ENCODE results near the gene TDRKH. TPM values are rescaled to one million over a fixed set of nuclear protein-coding genes. Genes with fewer than 3 reads are reported as not detected.

Gene TDRKH
- total and polyA plus RNA-seq, 2 experiments from 2014 or later = 7.8 to 12.9 TPM

- Histone ChIP-seq H3K9me3 (ENCODE audit: low read depth) (no peaks in the 10 kb centered on the region), H3K36me3 (no peaks in the 10 kb centered on the region), H3K4me3 (no peak overlapping the region), H3K27ac (no peak overlapping the region), H3K27me3 (peaks cover 4% of the 10 kb centered on the region), H3K4me1 (ENCODE audit: low read depth) (no peaks in the 10 kb centered on the region)
- DNase-seq (ENCODE audit: low read depth in 1 of 2, low spot score in 1 of 2) = no peak
- TF ChIP-seq, protein P1, sequence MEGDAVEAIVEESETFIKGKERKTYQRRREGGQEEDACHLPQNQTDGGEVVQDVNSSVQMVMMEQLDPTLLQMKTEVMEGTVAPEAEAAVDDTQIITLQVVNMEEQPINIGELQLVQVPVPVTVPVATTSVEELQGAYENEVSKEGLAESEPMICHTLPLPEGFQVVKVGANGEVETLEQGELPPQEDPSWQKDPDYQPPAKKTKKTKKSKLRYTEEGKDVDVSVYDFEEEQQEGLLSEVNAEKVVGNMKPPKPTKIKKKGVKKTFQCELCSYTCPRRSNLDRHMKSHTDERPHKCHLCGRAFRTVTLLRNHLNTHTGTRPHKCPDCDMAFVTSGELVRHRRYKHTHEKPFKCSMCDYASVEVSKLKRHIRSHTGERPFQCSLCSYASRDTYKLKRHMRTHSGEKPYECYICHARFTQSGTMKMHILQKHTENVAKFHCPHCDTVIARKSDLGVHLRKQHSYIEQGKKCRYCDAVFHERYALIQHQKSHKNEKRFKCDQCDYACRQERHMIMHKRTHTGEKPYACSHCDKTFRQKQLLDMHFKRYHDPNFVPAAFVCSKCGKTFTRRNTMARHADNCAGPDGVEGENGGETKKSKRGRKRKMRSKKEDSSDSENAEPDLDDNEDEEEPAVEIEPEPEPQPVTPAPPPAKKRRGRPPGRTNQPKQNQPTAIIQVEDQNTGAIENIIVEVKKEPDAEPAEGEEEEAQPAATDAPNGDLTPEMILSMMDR (IDR thresholded peaks at IDR 0.05; ENCODE audit: low read depth, low read length) = no peak
These were observed 15.9 kb upstream of the TDRKH start for GRCh38 chr1:151806170-151806569.

- Histone ChIP-seq H3K27me3 (peaks cover 4% of the 10 kb centered on the region), H3K9me3 (ENCODE audit: low read depth) (no peaks in the 10 kb centered on the region), H3K36me3 (no peaks in the 10 kb centered on the region), H3K4me1 (ENCODE audit: low read depth) (no peaks in the 10 kb centered on the region), H3K27ac (no peak within 1 kb of the TSS), H3K4me3 (no peak within 1 kb of the TSS)
- no peak for DNase-seq (ENCODE audit: low read depth in 1 of 2, low spot score in 1 of 2)
- TF ChIP-seq, protein P1 (IDR thresholded peaks at IDR 0.05; ENCODE audit: low read depth, low read length) = no peak
These were observed 14.9 kb upstream of the TDRKH start, which contains the start of gene LINGO4 for GRCh38 chr1:151805066-151805820. LINGO4 (minus strand) TSS chr1:151805419; CDS start chr1:151802704, 2,715 bp downstream.

DNA sequence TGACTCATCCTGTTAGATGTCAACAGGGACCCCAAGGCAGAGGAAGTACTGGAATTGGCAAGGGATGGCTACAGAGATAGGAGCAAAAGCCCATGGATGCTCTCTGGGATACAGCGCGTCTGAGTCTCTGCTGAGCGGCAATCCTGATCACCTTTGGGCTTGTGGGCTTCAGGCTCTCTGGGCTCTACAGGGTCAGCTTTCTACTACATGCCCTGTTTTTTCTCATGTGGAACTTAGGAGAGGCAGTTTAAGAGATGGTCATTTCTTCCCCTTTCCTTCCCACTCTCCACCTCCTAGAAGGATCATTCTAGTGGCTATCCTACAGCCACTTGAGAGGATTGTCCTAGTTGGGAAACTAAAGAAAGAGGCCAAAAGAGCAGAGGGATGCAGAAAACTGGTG, 13.6 kb upstream of the TDRKH start:
- no peak overlapping the region for H3K27ac ChIP-seq
- H3K9me3 ChIP-seq (ENCODE audit: low read depth) = no peaks in the 10 kb centered on the region
- TF ChIP-seq, protein P1 (IDR thresholded peaks at IDR 0.05; ENCODE audit: low read depth, low read length) = no peak
- H3K4me3 ChIP-seq = no peak overlapping the region
- peaks cover 4% of the 10 kb centered on the region for H3K27me3 ChIP-seq
- H3K36me3 ChIP-seq = no peaks in the 10 kb centered on the region
- DNase-seq (ENCODE audit: low read depth in 1 of 2, low spot score in 1 of 2) = no peak
- no peaks in the 10 kb centered on the region for H3K4me1 ChIP-seq (ENCODE audit: low read depth)

DNA sequence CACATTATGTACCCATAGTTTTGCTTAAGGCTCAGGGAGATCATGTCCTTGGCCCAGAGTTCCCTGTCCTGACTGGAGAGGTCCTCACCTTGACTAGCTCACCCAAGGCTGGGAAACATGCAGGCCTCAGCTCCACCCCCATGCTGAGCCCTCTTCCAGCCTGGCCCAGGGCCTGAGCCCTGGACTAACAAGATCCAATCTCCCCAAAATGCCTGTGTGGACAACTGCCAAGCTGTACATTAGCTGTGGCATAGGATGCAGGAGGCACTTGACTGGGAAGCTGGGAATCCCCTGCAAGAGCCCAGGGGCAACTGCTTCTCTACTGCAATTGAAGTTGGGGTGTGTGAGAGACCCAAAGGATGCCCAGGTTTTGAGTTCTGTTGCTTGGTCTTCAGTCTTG, 12.9 kb upstream of the TDRKH start:
- no peaks in the 10 kb centered on the region for H3K9me3 ChIP-seq (ENCODE audit: low read depth)
- TF ChIP-seq, protein P1 (IDR thresholded peaks at IDR 0.05; ENCODE audit: low read depth, low read length) = no peak
- H3K4me1 ChIP-seq (ENCODE audit: low read depth) = no peaks in the 10 kb centered on the region
- H3K27me3 ChIP-seq = peaks cover 4% of the 10 kb centered on the region
- no peak for DNase-seq (ENCODE audit: low read depth in 1 of 2, low spot score in 1 of 2)
- H3K4me3 ChIP-seq = no peak overlapping the region
- no peak overlapping the region for H3K27ac ChIP-seq
- H3K36me3 ChIP-seq = no peaks in the 10 kb centered on the region

DNA sequence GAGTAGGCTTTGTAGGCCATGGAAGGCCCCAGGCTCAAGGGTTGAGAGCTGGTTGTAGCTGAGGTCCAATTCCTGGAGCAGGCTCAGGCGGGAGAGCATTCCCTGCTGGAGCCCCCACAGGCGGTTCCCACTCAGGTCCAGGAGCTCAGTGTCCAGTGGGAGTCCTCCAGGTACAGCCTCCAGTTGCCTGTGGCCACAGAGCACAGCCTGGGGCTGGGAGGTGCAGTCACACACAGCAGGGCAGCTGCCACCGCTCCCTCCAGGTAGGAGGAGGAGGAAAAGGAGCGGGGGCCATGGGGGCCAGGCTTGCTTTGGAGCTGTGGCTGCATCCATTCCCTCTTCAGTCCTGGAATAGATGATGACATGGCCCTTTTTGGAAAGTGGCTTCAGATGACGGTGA, 12.1 kb upstream of the TDRKH start:
- H3K36me3 ChIP-seq = no peaks in the 10 kb centered on the region
- DNase-seq (ENCODE audit: low read depth in 1 of 2, low spot score in 1 of 2) = no peak
- H3K27me3 ChIP-seq = peaks cover 4% of the 10 kb centered on the region
- TF ChIP-seq, protein P1 (IDR thresholded peaks at IDR 0.05; ENCODE audit: low read depth, low read length) = no peak
- H3K27ac ChIP-seq = no peak overlapping the region
- no peaks in the 10 kb centered on the region for H3K9me3 ChIP-seq (ENCODE audit: low read depth)
- H3K4me3 ChIP-seq = no peak overlapping the region
- H3K4me1 ChIP-seq (ENCODE audit: low read depth) = no peaks in the 10 kb centered on the region
